Posterior vena cava (tissue), 2 donors: ENCODE results near the gene IGSF9. TPM values are rescaled to one million over a fixed set of nuclear protein-coding genes. Genes with fewer than 3 reads are reported as not detected.

Experiments used
- DNase-seq: peaks from one replicate; pipeline ENCODE4 v3.0.0-alpha.2; 2020; ENCODE audit warnings: low spot score
- intact Hi-C, 2 donors: fragments of 100-400 bp; cut with DNase I; formaldehyde crosslinking; loops; one replicate each; pipeline versions ENCODE4 v1.14.1 to v1.14.2; 2022 to 2023
- total RNA-seq, 2 donors: library from RNA; stranded (reverse); fragmentation: NEBNext Ultra II Directional; extraction: Animal tissue kit (Norgen Biotek cat#: 25700); gene quantifications; one replicate each; pipeline ENCODE4 v1.2.1, GENCODE V29; 2021
- donor health status: DM: yes; HTN: yes; CAD: no.
- donor health status: DM: yes; HTN: yes; CAD: no.

Gene IGSF9
- total RNA-seq, 2 donors from 2014 or later, result 0.10 to 0.42 TPM

GRCh38 chr1:159937054-159937750 is 8.2 kb downstream of the IGSF9 start:
- no peak for DNase-seq
- intact Hi-C loops, result loop anchor here in 1 of 2 donors (5.0 kb wide), 1 partner anchor 70 kb away; no protein-coding TSS in a partner anchor

- DNase-seq, result peak; percentile 94
- intact Hi-C loops, result loop anchor here in 1 of 2 donors (5.0 kb wide), 1 partner anchor 71 kb away; no protein-coding TSS in a partner anchor
These were observed 9.0 kb downstream of the IGSF9 start for GRCh38 chr1:159936273-159936904.

GRCh38 chr1:159935719-159936272 is 9.6 kb downstream of the IGSF9 start:
- no peak for DNase-seq
- intact Hi-C loops, result loop anchor here in 1 of 2 donors (5.0 kb wide), 1 partner anchor 72 kb away; no protein-coding TSS in a partner anchor

- intact Hi-C loops, result loop anchor here in 1 of 2 donors (5.0 kb wide), 1 partner anchor 72 kb away; no protein-coding TSS in a partner anchor
These were observed 10.1 kb downstream of the IGSF9 start for GRCh38 chr1:159935305-159935704.

GRCh38 chr1:159934136-159935039 is 11.0 kb downstream of the IGSF9 start:
- no peak for DNase-seq
- intact Hi-C loops, result loop anchor here in 1 of 2 donors (5.0 kb wide), 1 partner anchor 73 kb away; no protein-coding TSS in a partner anchor

More at GRCh38 chr1:159935305-159935704, 10.1 kb downstream of the IGSF9 start:
- no peak for DNase-seq

- intact Hi-C loops, result no loop called here
- DNase-seq, result no peak
These were observed 12.1 kb downstream of the IGSF9 start for GRCh38 chr1:159933347-159933746.

- peak; percentile 66 for DNase-seq
- intact Hi-C loops, result no loop called here
These were observed 12.8 kb downstream of the IGSF9 start for GRCh38 chr1:159932296-159933285.

- no peak for DNase-seq
- intact Hi-C loops, result no loop called here
These were observed 13.6 kb downstream of the IGSF9 start for GRCh38 chr1:159931795-159932173.

GRCh38 chr1:159931101-159931794 is 14.2 kb downstream of the IGSF9 start:
- DNase-seq, result peak; percentile 67
- intact Hi-C loops, result no loop called here

GRCh38 chr1:159930634-159931033 is 14.8 kb downstream of the IGSF9 start:
- intact Hi-C loops, result no loop called here
- DNase-seq, result peak; percentile 45

- DNase-seq, result no peak
- intact Hi-C loops, result no loop called here
These were observed 15.2 kb downstream of the IGSF9 start for GRCh38 chr1:159930216-159930615.

GRCh38 chr1:159929155-159930051 is 16.0 kb downstream of the IGSF9 start:
- no peak for DNase-seq

GRCh38 chr1:159928491-159929050 is 16.8 kb downstream of the IGSF9 start:
- no peak for DNase-seq
- intact Hi-C loops, result no loop called here

More at GRCh38 chr1:159929155-159930051, 16.0 kb downstream of the IGSF9 start:
- intact Hi-C loops, result no loop called here

- no peak for DNase-seq
- intact Hi-C loops, result no loop called here
These were observed 17.5 kb downstream of the IGSF9 start for GRCh38 chr1:159927849-159928431.

GRCh38 chr1:159927211-159927848 is 18.1 kb downstream of the IGSF9 start:
- intact Hi-C loops, result no loop called here
- DNase-seq, result no peak
